GM19025 (cell line): ENCODE measurements around the gene RPH3AL.

Experiments used
- ATAC-seq: cut with Tn5 transposase; IDR thresholded peaks from one replicate; pipeline ENCODE4 v1.9.1; 2021; ENCODE audit warnings: mild to moderate bottlenecking, low read depth, moderate library complexity; ENCODE audit not compliant: unreplicated experiment

RPH3AL gene

DNA sequence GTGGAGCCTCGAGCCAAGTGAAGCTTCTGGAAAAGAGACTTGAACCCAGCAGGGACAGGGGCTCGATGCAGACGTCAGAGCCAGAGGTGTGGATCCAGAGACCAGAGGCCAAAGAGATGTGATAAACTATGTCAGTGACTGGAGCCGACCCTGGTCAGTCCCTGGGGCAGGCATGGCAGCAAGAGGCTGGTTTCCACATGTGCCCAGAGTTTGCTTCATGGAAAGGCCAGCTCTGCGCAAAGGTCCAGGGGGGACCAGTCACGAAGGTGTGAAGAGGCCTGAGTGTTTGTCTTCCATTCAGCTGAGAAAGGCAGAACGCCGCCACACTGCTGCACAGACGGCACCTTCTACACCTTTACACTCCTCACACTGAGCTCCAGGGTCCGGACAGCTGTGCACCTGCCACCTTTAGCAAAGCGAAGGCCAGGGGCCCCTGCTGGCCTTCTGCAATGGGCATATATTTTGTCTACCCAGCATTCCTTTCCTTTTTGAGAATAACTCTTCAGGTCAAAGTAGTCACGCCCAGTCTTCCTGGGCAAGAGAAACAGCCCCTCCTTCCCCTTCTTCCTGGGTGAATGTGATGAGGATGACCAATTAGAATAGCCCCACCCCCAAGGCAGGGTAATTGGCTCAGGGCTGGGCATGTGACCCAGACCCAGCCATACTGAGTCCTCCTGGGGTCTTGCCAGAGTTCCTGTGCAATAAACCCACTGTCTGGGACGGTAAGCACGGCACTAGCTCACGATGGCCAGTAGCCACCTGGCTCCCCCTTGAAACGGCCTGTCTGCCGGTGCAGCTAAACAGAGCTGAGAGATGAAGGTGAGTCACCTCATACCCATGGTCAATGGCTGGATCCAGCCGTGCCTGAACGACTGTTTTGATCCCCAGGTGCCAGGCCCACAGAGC is 2.3 kb upstream of the RPH3AL start:
- ATAC-seq: no peak

DNA sequence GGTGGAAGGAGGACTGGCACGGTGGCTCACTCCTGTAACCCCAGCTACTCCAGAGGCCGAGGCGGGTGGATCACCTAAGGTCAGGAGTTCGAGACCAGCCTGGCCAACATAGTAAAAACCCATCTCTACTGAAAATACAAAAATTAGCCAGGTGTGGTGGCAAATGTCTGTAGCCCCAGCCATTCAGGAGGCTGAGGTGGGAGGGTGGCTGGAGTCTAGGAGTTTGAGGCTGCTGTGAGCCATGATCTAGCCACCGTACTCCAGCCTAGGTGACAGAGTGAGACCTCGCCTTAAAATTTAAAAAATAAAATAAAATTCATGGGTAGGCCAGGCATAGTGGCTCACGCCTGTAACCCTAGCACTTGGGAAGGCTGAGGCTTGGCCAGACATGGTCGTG is 1.2 kb upstream of the RPH3AL start:
- ATAC-seq: no peak

DNA sequence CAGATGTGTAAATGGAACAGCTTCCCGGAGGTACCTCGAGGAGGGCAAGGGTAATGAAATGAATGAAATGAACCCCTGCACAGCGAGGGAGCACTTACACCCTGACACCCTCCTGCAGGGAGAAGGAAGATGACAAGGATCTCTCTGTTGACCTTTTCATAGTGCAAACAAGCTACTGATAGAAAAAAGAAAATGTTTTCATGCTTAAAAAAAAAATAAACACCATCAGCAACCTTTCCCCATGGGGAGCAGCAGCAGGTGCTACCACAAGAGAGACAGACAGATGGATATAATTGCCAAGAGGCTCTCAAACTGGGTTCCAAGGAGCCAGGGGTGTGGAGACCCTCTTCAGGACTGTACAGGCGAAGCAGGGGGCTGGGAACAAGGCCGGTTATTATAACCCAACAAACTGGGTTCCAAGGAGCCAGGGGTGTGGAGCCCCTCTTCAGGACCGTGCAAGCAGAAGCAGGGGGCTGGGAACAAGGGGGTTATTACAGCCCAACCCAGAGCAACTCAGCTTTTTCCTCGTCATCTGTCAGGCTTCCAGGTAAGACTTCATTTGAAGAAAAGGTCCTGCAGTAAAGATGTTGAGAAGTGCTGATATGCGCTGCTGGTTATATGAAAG is 718 bp upstream of the RPH3AL start:
- ATAC-seq: no peak

DNA sequence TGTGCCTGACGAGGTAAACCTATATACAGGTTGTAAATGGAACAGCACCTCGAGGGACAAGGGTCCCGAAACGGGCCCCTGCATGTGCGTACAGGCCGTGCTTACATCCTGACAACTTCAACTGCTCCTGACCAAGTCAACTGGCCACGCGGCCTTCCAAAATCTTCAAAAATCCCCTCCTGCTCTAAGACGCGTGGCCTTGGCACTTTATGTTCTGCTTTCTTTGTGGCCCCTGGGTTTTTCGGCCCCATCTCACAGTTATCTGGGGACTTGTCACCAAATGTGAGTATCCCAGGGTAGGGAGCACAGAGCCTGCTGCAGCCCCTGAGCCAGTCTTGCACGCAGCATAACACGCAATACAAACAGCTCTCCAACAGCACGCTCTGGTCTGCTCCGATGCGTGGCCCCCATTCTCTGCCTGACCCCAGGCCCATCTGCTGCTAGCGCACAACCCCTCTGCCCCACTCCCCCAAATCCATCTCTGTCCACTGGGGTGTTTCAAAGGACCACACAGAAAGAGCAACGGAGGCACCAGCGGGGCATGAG is 659 bp downstream of the RPH3AL start:
- ATAC-seq: no peak

DNA sequence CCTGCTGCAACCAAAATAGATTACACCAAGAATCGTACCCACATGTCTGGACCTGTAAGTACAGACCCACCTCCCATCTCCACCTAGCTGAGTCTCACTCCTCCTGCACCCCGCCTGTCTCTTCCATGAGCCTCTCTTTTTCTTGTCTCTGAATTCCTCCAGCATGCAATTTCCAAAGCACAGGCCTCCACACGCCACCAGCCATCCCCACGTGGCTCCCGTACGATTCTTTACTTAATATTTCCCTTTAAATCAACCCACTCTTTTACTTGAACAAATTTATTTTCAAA is 1.2 kb downstream of the RPH3AL start:
- ATAC-seq: no peak

DNA sequence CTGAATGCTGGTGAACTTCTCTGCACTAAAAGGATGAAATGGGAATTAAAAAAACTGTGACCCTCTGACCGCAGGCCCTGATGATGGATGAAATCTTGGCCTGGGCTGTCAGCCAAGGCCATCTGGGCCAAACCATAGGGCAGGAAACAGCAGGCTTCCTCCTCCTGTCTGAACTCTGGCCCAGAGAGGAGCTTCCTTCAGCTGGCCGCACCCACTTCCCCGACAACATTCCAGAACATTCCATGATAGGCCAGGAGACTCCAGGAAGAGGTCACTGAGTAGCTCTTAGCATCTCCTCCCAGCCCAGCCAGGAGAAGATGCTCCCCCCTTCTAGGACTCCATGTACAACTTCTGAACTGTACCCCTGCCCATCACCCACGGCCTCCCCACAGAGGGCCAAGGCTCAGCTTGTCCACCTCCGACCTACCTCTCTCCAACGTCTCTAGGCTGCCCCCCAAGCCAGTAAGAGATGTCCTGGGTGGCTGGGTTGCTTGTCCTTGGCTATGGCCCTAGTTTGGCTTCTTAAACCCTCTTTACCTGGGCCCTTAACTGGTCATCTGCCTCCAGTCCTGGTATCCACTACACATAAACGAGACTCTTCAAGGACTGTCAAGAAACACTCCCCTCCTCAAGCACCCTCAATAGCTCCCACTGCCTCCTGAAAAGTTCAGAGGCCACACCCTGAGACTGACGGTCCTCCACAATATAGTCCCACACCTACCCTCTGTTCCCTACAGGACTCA is 1.7 kb downstream of the RPH3AL start:
- ATAC-seq: no peak

DNA sequence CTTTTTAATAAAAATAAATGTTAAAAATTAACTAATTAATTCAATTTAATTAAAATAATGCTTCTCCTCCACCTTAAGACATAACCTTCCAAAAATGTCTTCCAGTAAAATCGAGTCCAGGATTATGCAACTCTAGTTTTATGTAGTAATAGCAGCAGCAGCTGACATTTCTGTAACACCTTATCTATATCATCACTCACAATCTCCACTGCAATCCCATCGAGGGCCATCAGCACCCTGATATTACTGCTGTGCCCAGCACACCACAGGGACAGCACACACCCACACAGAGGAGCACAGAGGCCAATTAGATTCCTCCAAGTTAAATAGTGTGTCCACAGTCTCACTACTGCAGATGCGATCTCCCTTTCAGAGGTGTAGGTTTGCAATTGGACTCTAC is 2.9 kb downstream of the RPH3AL start:
- no peak for ATAC-seq

DNA sequence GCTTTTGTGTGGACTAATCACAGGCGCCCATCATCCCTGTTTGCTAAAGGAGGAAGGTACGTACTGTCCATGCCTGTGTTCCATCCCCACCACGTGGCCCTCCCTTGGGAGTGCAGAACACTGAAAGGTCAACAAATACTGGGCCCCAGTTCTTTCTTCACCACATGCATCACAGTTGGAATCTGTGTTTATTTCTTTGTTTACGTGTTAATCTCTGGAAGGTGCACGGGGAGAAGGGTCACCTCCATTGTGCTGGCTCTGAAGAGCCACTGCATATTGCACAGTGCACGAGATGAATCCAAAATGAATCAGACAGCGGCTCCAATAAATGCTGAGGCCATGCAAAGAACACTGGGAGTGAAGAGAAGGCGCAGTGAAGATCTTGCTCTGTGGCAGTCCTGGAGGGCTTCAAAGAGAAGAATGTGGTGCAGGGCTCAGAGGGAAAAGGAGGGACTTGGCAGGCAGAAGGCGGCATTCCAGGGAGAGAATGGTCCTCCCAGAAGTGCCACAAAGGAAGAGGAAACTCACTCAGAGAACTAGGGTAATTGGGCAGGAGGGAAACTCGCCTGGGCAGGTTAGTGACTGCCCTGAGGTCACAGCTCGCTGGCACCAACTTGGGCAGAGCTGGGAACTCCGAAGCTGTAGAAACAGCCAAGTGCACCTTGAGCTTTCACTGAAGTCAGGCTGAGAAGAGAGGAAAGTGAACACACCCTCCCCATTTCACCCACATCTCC is 3.7 kb downstream of the RPH3AL start:
- ATAC-seq: no peak

DNA sequence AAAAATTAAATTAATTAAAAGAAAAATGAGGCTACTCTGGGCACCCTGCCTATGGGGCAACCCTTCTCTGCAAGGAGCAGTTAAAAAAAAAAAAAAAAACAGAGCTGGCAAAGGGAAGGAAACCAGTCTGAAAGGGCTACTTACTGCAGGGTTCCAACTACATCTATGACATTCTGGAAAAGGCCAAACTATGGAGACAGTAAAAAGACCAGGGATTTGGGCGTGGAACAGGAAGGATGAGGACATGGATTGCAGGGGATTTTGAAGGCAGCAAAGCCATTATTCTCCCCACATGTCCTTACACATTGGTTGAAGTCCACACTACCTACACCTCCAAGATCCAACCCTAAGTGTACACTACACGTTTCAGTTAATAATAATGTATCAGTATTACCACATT is 4.6 kb downstream of the RPH3AL start:
- no peak for ATAC-seq

DNA sequence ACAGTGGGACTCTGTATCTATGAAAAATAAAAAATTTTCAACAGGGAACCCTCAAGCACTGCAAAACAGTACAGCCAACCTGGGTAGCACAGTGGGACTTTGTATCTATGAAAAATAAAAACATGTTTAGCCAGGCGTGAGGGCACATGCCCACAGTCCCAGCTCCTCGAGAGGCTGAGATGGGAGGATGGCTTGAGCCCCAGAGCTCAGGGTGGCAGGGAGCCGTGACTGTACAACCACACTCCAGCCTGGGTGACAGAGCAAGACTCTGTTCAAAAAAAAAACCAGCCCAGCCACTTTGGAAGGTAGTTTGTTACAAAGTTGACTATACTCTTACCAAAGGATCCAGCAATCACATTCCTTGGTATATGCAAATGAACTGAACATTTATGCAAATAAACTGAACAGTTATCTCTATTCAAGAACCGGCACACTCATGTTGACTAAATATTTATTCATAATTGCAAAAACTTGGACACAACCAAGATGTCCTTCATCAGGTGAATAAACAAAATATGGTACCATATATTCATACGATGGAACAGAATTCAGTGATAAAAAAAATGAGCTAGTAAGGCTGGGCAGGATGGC is 5.2 kb downstream of the RPH3AL start:
- no peak for ATAC-seq

DNA sequence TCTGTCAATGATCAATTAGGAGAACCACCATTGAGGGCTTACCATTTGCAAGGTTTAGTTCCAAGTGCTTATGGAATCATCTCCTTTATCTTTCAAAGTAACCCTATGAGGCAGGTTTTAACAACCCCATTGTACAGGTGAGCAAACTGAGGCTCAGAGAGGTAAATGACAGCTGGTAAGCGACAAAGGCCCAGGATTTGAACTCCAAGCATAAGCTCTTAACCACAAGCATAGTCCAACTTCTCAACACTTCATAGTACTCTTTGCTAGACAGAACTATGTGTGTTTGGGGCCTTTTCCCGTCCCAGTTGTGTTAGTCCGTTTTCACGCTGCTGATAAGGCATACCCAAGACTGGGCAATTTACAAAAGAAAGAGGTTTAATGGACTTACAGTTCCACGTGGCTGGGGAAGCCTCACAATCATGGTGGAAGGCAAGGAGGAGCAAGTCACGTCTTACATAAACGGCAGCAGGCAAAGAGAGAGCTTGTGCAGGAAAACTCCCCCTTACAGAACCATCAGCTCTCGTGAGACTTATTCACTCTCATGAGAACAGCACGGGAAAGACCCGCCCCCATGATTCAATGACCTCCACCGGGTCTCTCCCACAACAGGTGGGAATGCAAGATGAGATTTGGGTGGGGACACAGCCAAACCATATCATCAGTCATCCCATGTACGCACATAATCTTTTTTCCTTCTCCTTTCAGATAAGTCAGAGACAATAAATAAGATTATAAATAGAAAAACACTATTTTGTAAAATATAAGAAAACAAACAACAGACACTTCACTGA is 6.4 kb downstream of the RPH3AL start:
- no peak for ATAC-seq

DNA sequence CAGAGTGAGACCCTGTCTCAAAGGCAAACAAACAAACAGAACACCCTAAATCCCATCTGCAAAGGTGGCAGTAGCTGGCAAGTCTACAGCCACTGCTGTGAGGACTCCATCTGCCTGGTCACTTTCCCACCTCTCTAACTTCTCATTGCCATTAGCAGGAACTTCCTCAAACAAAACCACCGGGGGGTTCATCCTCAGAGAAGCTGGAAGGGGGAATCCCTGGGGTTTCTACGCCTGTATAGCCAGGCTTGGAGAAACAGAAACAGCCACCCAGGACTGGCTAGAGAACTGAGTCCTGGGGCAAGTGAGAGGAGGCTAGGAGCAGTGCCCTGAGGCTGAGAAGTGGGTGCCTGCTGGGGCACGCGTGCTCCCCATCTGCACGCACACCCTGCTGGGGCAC is 7.3 kb downstream of the RPH3AL start:
- ATAC-seq: no peak

DNA sequence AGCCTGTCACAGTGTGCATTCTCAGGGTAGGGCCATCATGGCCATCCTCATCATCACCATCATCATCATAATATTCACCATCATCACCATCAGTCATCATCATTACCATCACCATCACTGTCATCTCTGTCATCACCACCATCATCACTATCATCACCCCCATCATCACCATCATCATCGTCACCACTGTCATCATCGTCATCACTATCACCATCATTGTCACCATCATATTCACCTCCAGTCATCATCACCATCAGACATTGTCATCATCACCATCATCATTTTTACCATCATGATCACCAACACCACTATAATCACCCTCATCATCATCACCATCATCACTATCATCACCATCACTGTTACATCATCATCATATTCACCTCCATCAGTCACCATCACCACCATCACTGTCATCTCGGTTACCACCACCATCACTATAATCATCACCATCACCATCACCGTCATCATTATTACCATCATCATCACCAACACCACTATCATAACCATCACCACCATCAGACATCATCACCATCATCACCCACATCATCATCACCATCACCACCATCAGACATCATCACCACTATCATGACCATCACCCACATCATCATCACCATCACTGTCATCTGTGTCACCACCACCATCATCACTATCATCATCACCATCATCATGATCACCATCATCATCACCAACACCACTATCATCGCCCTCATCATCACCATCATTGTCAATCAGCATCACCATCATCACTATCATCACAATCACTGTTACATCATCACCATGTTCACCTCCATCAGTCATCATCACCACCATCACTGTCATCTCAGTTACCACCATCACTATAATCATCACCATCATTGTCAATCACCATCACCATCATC is 8.5 kb downstream of the RPH3AL start:
- ATAC-seq: no peak

DNA sequence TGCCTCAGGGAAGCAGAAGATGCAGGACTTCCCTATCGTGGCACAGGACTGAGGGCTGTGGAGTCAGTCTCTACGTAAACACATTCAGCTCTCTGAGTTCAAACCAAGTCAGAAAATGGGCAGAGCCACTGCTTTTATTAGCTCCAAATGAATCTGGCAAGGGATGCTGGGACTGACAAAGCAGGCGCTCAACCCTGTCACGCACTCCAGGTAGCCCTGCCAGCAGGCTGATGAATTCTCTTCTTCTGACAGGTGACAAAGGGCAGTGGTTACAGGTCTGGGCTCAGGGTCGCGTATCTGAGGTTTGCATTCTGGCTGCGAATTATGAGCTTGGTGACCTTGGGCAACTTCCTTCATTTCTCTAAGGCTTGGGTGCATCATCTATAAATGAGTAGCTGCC is 9.4 kb downstream of the RPH3AL start:
- ATAC-seq: no peak

DNA sequence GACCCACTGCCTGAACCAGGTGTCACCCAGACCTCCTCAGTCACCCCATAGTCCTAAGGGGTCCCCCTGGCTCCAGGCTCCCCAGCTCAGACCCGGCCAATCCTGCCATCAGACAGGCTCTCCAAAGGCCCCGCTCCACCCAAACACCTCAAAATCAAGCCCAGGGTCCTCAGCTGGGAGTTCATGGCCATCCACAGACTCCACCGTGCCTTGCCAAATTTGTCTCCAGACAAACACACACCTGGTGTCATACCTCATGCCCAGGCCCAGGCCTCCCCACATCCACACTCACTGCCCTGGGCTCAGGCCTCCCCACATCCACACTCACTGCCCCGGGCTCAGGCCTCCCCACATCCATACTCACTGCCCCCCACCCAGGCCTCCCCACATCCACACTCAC is 12.5 kb downstream of the RPH3AL start:
- no peak for ATAC-seq

DNA sequence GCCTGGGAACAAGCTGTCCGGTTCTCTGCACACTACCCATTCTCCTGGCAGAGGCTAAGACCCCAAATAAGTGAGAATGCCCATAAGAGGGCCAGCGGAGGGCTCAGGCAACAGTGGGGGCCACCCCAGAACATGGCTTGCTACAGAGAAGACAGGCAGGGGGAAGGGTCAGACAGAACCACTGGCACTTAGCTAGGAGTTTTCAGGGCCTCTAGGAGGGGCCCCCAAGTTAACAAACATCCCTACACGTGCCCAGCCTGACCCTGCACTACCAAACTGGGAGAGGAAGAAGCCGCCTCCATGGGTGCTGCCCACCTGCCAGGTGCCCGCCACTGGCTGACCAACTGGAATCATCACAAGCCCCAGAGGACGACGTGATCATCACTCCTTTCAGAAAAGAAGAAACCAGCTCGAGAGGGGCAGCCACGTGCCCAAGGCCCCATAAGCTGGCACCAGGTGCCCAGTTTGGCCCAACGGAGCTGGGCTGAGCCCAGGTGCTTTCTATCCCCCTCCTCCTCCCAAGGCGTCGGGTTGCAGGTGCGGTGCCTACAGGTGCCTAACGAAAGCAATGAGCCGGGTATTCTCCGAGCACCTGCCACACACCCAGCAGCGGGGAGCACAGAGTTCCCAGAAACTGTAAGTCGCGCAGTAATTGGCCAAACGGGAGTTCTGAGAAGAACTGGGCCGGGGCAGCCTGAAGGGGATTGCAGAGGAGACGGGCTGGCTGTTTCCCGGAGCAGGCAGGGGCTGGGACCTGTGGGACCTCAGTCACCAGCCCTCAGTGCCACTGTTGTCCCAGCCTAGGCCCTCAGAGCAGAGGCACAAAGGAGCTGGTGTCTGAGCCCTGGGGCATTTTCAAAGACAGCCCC is 13.2 kb downstream of the RPH3AL start:
- ATAC-seq: no peak

DNA sequence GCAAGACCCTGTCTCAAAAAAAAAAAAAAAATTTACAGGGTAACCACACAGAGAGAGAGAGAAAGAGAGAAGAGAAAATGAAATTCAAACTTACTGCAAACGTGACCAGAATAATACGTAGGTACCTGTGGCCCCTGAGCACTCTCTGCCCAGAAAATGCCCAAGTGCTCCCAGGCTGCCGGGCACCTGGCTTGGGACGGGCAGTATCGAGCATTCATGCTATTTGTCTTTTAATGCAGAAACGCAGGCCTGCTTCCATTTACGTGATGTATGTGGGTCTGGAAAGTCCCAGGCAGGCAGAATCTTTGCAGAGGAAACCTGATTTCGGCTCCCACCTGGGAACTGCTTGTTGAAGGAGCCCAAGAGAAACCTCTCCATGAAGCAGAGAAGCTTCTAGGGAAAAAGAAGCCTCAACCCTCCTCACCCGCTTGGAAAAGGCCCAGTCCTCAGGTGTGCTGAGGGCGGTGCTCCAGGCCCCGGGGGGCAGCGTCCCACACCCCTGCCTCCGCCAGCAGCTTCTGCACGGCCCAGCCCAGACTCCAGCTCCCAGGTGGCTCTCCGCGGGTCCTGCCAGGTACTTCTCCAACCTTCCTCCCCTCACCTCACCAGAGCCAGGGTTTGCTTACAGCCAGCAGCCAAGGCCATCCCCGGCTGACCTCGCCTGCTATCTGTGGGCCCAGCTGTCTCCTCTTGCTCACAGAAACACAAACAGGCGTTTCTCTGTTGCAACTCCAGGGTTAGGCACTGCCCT is 14.0 kb downstream of the RPH3AL start:
- no peak for ATAC-seq
